ENCODE data around the gene NLRC5. TPM values are rescaled to one million over a fixed set of nuclear protein-coding genes. Genes with fewer than 3 reads are reported as not detected.

NLRC5 gene
- total RNA-seq, 1 experiment from 2014 or later = 29.7 TPM

DNA sequence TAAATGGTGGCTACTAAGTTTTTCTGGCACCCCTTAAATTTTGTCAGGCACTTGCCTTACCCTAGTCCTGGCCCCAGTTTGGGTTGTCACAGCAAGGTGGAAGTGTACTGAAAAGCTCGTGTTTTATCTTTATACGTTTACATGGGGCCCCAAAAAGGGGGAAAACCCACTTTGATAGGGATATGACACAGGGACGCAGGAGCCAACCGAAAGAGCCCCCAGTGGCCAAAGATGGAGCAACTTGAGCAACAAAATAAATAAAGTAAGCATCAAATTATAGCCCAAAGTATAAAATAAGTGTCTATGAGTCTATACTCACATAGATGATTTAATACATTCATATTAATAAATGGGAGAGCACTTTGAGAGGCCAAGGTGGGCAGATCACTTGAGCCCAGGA lies 32.6 kb upstream of the NLRC5 start:
- Histone ChIP-seq H2AFZ (no peak overlapping the region), H3K4me1 (replicated peaks; ENCODE audit: insufficient read depth) (no peaks in the 10 kb centered on the region), H3K9me3 (ENCODE audit: insufficient read depth, low read depth) (no peaks in the 10 kb centered on the region), H3K79me2 (ENCODE audit: low read depth) (no peaks in the 10 kb centered on the region), H3K4me3 (no peak overlapping the region), H3F3A (ENCODE audit: insufficient read depth, low read depth) (no peaks in the 10 kb centered on the region), H3K9me2 (ENCODE audit: insufficient read depth) (no peaks in the 10 kb centered on the region), H3K36me3 (ENCODE audit: low read depth) (no peaks in the 10 kb centered on the region), H3K27me3 (ENCODE audit: insufficient read depth, low read depth) (no peaks in the 10 kb centered on the region), H4K20me1 (ENCODE audit: insufficient read depth) (no peaks in the 10 kb centered on the region), H3K4me2 (no peak overlapping the region), H3K27ac (no peak overlapping the region)
- TF ChIP-seq EZH2 (IDR thresholded peaks at IDR 0.05; ENCODE audit: low read depth) = no peak
- TF ChIP-seq, protein P1, sequence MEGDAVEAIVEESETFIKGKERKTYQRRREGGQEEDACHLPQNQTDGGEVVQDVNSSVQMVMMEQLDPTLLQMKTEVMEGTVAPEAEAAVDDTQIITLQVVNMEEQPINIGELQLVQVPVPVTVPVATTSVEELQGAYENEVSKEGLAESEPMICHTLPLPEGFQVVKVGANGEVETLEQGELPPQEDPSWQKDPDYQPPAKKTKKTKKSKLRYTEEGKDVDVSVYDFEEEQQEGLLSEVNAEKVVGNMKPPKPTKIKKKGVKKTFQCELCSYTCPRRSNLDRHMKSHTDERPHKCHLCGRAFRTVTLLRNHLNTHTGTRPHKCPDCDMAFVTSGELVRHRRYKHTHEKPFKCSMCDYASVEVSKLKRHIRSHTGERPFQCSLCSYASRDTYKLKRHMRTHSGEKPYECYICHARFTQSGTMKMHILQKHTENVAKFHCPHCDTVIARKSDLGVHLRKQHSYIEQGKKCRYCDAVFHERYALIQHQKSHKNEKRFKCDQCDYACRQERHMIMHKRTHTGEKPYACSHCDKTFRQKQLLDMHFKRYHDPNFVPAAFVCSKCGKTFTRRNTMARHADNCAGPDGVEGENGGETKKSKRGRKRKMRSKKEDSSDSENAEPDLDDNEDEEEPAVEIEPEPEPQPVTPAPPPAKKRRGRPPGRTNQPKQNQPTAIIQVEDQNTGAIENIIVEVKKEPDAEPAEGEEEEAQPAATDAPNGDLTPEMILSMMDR (conservative IDR thresholded peaks at IDR 0.05) = no peak
- ChIA-PET POLR2A (ENCODE audit: unreplicated experiment) (no interaction called here), CTCF (no interaction called here)
- BruUV-seq (replicated peaks) = no TSS peak
- intact Hi-C loops (cut with micrococcal nuclease; ENCODE audit: unreplicated experiment) = no loop called here
- no peak for DNase-seq

DNA sequence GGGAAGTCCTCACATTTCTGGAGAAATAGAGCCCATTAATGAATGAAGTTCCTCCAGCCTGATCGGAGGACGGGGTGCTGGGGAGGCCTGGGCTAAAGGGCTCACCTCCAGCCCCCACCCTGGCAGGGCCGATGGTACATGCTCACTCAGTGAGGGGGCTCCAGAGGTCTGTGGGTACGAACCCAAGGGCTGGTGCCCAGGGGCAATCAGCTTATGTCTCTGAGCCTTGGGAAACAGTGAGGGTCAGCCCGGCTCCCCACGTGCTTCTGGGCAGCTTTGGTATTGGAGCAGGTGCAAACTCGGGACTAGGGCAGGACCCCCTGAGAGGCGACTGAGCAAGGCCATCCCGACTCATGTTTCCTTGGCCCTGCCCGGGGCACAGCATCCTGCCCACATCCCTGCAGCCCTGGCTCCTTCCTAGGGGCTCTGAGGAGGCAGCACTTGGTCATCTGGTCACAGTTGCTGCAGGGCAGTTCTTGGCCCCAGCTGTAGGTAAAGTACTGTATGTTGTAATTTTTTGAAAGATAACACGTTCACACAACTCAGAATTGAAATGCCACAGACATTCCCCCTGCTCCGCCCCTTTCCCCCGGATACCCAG lies 28.6 kb upstream of the NLRC5 start:
- POLR2A ChIA-PET (ENCODE audit: unreplicated experiment) = interaction anchor here (0.6 kb wide), 1 partner anchor 372 kb away, joined by 10 read pairs; no protein-coding TSS in a partner anchor
- no peak for TF ChIP-seq EZH2 (IDR thresholded peaks at IDR 0.05; ENCODE audit: low read depth)
- TF ChIP-seq, protein P1 (conservative IDR thresholded peaks at IDR 0.05) = no peak

DNA sequence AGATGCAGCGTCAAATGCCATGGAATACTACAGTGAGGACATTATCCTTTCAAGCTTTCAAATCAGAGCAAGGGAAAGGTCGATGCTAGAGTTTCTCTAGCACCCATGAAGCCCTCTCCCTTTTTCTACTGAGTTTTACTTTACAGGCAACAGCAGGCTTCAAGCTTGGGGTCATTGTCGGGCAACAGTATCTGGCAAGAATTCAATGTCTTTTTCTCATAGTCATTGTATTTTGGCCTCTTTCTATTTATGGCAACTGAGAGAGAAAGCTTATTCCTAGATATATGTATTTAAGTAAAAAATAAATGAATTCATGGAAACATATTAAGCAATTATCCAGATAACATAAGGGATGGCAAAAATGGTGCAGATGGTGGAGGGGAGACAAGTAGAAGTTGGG lies 28.0 kb upstream of the NLRC5 start:
- CTCF ChIA-PET = no interaction called here
- BruUV-seq (replicated peaks) = no TSS peak
- TF ChIP-seq, protein P1 (conservative IDR thresholded peaks at IDR 0.05) = no peak
- TF ChIP-seq EZH2 (IDR thresholded peaks at IDR 0.05; ENCODE audit: low read depth) = no peak
- no peaks in the 10 kb centered on the region for H3K79me2 ChIP-seq (ENCODE audit: low read depth)
- no peak for DNase-seq
- no peaks in the 10 kb centered on the region for H3K9me2 ChIP-seq (ENCODE audit: insufficient read depth)
- H3F3A ChIP-seq (ENCODE audit: insufficient read depth, low read depth) = peaks cover 11% of the 10 kb centered on the region
- intact Hi-C loops (cut with micrococcal nuclease; ENCODE audit: unreplicated experiment) = no loop called here
- H3K9me3 ChIP-seq (ENCODE audit: insufficient read depth, low read depth) = no peaks in the 10 kb centered on the region
- no peak overlapping the region for H3K27ac ChIP-seq
- no peaks in the 10 kb centered on the region for H3K27me3 ChIP-seq (ENCODE audit: insufficient read depth, low read depth)
- no peak overlapping the region for H3K4me3 ChIP-seq
- H3K4me1 ChIP-seq (replicated peaks; ENCODE audit: insufficient read depth) = peaks cover 17% of the 10 kb centered on the region
- H2AFZ ChIP-seq = no peak overlapping the region
- H3K36me3 ChIP-seq (ENCODE audit: low read depth) = no peaks in the 10 kb centered on the region
- POLR2A ChIA-PET (ENCODE audit: unreplicated experiment) = interaction anchor here (0.6 kb wide), 1 partner anchor 372 kb away, joined by 10 read pairs; no protein-coding TSS in a partner anchor
- no peak overlapping the region for H3K4me2 ChIP-seq
- H4K20me1 ChIP-seq (ENCODE audit: insufficient read depth) = no peaks in the 10 kb centered on the region

More for the DNA sequence above, 28.6 kb upstream of the NLRC5 start:
- CTCF ChIA-PET = no interaction called here
- no peaks in the 10 kb centered on the region for H3K36me3 ChIP-seq (ENCODE audit: low read depth)
- H3K79me2 ChIP-seq (ENCODE audit: low read depth) = no peaks in the 10 kb centered on the region
- H2AFZ ChIP-seq = no peak overlapping the region
- H3K27ac ChIP-seq = no peak overlapping the region
- peaks cover 15% of the 10 kb centered on the region for H3K4me1 ChIP-seq (replicated peaks; ENCODE audit: insufficient read depth)
- intact Hi-C loops (cut with micrococcal nuclease; ENCODE audit: unreplicated experiment) = no loop called here
- no TSS peak for BruUV-seq (replicated peaks)
- no peaks in the 10 kb centered on the region for H3K27me3 ChIP-seq (ENCODE audit: insufficient read depth, low read depth)
- H4K20me1 ChIP-seq (ENCODE audit: insufficient read depth) = no peaks in the 10 kb centered on the region
- no peak overlapping the region for H3K4me3 ChIP-seq
- peaks cover 11% of the 10 kb centered on the region for H3F3A ChIP-seq (ENCODE audit: insufficient read depth, low read depth)
- H3K4me2 ChIP-seq = no peak overlapping the region
- H3K9me3 ChIP-seq (ENCODE audit: insufficient read depth, low read depth) = no peaks in the 10 kb centered on the region
- DNase-seq = no peak
- H3K9me2 ChIP-seq (ENCODE audit: insufficient read depth) = no peaks in the 10 kb centered on the region

All from PC-9 (cell line).